ENCODE results near the gene AP2A1. TPM values are rescaled to one million over a fixed set of nuclear protein-coding genes. Genes with fewer than 3 reads are reported as not detected.

The AP2A1 gene
- total RNA-seq, 2 experiments from 2014 or later = 83.4 to 84.5 TPM

DNA sequence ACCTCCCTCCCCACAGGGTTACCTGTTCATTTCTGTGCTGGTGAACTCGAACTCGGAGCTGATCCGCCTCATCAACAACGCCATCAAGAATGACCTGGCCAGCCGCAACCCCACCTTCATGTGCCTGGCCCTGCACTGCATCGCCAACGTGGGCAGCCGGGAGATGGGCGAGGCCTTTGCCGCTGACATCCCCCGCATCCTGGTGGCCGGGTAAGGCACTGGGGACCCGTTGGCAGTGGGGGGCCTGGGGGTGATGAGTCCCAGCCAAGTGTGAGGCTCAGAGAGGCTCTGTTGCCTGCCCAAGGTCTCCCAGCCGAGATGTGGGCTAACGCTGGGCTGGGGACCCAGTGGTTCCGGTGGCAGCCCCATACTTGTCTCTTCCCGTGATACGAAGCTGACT, 15.7 kb downstream of the AP2A1 start:
- Mint-ChIP-seq H3K27ac (no peak overlapping the region), H3K4me1 (ENCODE audit: low read depth) (no peaks in the 10 kb centered on the region), H3K27me3 (no peaks in the 10 kb centered on the region), H3K36me3 (ENCODE audit: low read depth) (peaks cover 21% of the 10 kb centered on the region), H3K9me3 (no peaks in the 10 kb centered on the region), H3K4me3 (no peak overlapping the region)
- ChIA-PET POLR2A (no interaction called here), CTCF (no interaction called here)
- TF ChIP-seq CTCF (IDR thresholded peaks at IDR 0.05) = no peak
- ATAC-seq (no peak), DNase-seq (no peak)
- intact Hi-C loops (cut with micrococcal nuclease) = no loop called here

GRCh38 chr19:49786376-49786820, 19.6 kb downstream of the AP2A1 start:
- intact Hi-C loops (cut with micrococcal nuclease) = no loop called here
- ATAC-seq (no peak), DNase-seq (no peak)
- Mint-ChIP-seq H3K4me1 (ENCODE audit: low read depth) (no peaks in the 10 kb centered on the region), H3K4me3 (no peak overlapping the region), H3K9me3 (no peaks in the 10 kb centered on the region), H3K27ac (no peak overlapping the region), H3K27me3 (no peaks in the 10 kb centered on the region), H3K36me3 (ENCODE audit: low read depth) (peaks cover 31% of the 10 kb centered on the region)
- ChIA-PET POLR2A (interaction anchor here (1.4 kb wide), 1 partner anchor 33 kb away, joined by 3 read pairs; no protein-coding TSS in a partner anchor), CTCF (no interaction called here)
- TF ChIP-seq CTCF (IDR thresholded peaks at IDR 0.05) = no peak

DNA sequence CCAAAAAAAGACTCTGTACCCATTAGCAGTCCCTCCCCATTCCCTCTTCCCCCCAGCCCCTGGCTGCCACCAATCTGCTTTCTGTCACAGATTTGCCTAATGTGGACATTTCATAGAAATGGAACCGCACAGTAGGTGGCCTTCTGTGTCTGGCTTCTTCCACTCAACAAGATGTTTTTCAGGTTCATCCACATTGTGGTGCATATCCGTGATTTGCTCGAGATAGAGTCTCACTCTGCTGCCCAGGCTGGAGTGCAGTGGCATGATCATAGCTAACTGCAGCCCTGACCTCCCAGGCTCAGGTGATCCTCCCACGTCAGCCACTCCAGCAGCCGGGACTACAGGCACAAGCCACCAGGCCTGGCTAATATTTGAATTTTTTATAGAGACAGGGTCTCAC, 20.9 kb downstream of the AP2A1 start:
- POLR2A ChIA-PET = no interaction called here
- intact Hi-C loops (cut with micrococcal nuclease) = no loop called here
- Mint-ChIP-seq H3K36me3 (ENCODE audit: low read depth) (peaks cover 34% of the 10 kb centered on the region), H3K4me1 (ENCODE audit: low read depth) (no peaks in the 10 kb centered on the region), H3K27ac (no peak overlapping the region), H3K4me3 (no peak overlapping the region), H3K9me3 (no peaks in the 10 kb centered on the region), H3K27me3 (no peaks in the 10 kb centered on the region)
- TF ChIP-seq CTCF (IDR thresholded peaks at IDR 0.05) = no peak
- CTCF ChIA-PET = no interaction called here
- ATAC-seq = no peak
- DNase-seq = no peak

GRCh38 chr19:49788857-49789256, 22.1 kb downstream of the AP2A1 start:
- CTCF ChIA-PET = no interaction called here
- H3K27ac Mint-ChIP-seq = no peak overlapping the region
- H3K9me3 Mint-ChIP-seq = no peaks in the 10 kb centered on the region

GRCh38 chr19:49790866-49791265, 24.1 kb downstream of the AP2A1 start:
- CTCF ChIA-PET = no interaction called here
- Mint-ChIP-seq H3K4me1 (ENCODE audit: low read depth) (peaks cover 4% of the 10 kb centered on the region), H3K27me3 (no peaks in the 10 kb centered on the region), H3K9me3 (no peaks in the 10 kb centered on the region), H3K36me3 (ENCODE audit: low read depth) (peaks cover 24% of the 10 kb centered on the region), H3K27ac (no peak overlapping the region), H3K4me3 (no peak overlapping the region)
- POLR2A ChIA-PET = no interaction called here
- ATAC-seq (no peak), DNase-seq (no peak)
- intact Hi-C loops (cut with micrococcal nuclease) = no loop called here
- TF ChIP-seq CTCF (IDR thresholded peaks at IDR 0.05) = no peak

More at GRCh38 chr19:49788857-49789256, 22.1 kb downstream of the AP2A1 start:
- H3K4me3 Mint-ChIP-seq = no peak overlapping the region
- TF ChIP-seq CTCF (IDR thresholded peaks at IDR 0.05) = no peak
- peaks cover 28% of the 10 kb centered on the region for H3K36me3 Mint-ChIP-seq (ENCODE audit: low read depth)
- ATAC-seq (no peak), DNase-seq (no peak)
- no peaks in the 10 kb centered on the region for H3K27me3 Mint-ChIP-seq
- POLR2A ChIA-PET = no interaction called here
- peaks cover 4% of the 10 kb centered on the region for H3K4me1 Mint-ChIP-seq (ENCODE audit: low read depth)
- intact Hi-C loops (cut with micrococcal nuclease) = no loop called here

Measured in activated CD8-positive, alpha-beta T cell treated with anti-CD3 and anti-CD28 coated beads for 36 hours (primary cell).